NCI-H2196 (cell line): ENCODE results near the gene ITGB1BP1.
"Not testable (repeated sequence)": the region's sequence is repeated elsewhere in the genome, so short reads cannot be mapped to it uniquely, and the experiment has no call there.

Experiments used
- DNase-seq: peaks from one replicate; lab custom pipeline; 2025; ENCODE audit not compliant: unreplicated experiment; lab: John Stamatoyannopoulos, UW

ITGB1BP1 gene

GRCh38 chr2:9401646-9402371 is 21.5 kb downstream of the ITGB1BP1 start:
- no peak for DNase-seq

- no peak for DNase-seq
Observed at GRCh38 chr2:9401059-9401547, 22.2 kb downstream of the ITGB1BP1 start.

GRCh38 chr2:9400268-9401058 is 22.9 kb downstream of the ITGB1BP1 start:
- DNase-seq, result no peak

DNA sequence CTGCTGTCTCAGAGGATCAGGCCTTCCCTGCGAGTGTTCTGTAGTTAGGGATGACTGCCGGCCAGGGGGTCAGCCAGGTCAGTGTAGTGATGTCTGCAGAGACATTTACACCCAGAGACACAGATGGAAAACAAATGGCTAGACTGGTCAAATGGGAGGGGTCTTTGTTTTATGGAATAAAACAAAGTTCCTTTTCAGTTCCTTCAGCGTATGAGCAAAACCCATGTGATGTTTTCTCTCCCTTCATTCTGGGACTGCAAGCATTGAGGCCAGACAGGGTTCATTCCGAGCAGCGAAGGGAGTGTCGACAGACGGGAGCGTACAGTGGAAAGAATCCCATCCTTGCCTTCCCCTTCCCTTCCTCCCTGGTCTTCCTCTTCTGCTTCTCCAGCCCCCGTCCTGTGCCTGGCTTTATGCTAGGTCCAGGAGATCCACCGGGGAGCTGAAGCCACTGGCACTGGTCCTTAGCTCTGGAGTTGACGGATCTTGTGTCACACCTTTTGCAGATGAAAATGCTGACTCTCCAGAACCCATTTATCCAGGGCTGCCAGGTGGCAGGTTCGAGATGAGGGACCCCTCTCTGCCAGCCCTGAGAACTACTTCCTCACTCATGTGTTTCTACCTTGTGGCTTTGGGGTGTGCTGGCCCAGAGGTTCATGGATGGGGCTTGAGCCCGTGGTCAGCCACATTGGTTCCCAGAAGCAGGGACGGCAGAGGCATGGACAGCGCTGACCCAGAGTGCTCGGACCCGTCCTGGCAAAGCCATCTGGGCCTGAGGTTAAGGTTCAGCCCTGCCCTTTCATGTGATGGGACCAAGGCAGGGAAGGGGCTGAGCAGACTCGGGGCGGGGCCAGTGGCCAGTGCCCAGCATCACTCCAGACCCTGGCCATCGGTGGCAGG is 24.2 kb downstream of the ITGB1BP1 start:
- DNase-seq, result no peak

GRCh38 chr2:9398251-9398650 is 25.1 kb downstream of the ITGB1BP1 start:
- DNase-seq, result not testable (repeated sequence)

DNA sequence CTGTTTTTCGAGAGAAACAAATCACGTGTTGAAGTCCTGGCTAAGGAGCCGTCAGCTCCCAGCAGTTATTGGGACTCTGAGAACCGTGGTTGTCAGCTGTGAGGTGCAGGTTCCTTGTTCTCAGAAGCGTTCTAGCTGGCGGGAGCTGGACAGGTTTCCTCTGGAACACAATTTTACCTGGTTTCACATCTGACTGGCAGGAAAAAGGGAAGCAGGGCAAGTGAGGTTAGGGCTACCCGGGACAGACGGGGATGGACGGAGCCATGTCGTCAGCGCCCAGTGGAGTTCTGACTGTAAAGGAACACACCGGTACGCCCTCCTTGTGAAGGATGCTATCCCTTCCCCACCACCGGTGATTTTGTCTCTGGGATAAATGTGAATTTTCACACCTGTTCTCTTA is 26.1 kb downstream of the ITGB1BP1 start:
- no peak for DNase-seq

GRCh38 chr2:9394816-9395215 is 28.5 kb downstream of the ITGB1BP1 start:
- no peak for DNase-seq

- no peak for DNase-seq
Observed at GRCh38 chr2:9392898-9393765, 30.2 kb downstream of the ITGB1BP1 start.

DNA sequence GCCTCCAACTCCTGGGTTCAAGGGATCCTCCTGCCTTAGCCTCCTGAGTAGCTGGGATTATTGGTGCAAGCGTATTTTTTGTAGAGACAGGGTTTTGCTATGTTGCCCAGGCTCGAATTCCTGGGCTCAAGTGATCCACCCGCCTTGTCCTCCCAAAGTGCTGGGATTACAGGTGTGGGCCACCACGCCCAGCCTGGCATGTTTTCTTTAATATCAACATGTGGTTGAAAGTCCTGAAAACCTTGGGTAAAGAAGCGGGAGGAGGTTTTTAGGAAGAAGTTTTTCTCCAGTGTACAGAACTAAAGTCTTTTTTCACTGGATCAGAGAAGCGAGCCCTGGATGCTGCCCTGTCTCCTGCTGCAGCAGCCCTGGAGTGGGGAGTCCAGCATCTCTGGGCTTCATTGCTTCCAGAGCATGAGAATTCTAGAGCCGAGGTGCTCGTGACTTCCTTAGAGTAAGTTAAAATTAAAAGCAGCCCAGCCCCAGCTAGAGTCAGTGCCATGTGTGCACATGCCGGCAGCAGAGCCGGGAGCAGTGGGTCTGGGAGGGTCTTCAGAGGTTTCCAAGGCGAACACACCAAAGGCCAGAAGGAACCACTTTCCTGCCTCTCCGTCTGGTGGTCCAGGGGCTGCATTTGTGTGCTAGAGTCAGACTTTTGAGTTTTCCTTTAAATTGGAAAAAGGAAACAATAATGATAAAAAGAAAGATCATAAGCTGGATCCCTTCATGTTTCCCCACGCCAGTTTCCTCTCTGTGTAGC is 31.2 kb downstream of the ITGB1BP1 start:
- DNase-seq, result no peak

DNA sequence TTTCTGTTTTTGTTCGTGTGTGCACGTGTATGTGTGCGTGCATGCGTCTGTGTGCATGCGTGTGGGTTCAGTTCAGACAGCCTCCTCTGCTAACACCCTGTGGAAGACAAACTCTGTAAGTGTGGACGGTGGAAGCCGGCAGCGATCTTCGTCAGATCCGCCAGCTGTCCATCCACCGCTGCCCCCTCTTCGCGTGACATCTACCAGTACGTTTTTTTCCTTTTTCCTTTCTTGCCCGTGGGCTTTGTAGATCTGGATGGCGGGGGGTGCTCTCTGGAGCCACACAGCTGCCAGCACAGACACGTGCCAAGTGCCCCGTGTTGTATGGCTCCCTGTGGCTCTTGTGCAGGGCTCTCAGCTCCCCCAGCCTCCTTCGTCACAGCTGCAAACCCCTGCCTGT is 32.3 kb downstream of the ITGB1BP1 start:
- DNase-seq, result no peak

DNA sequence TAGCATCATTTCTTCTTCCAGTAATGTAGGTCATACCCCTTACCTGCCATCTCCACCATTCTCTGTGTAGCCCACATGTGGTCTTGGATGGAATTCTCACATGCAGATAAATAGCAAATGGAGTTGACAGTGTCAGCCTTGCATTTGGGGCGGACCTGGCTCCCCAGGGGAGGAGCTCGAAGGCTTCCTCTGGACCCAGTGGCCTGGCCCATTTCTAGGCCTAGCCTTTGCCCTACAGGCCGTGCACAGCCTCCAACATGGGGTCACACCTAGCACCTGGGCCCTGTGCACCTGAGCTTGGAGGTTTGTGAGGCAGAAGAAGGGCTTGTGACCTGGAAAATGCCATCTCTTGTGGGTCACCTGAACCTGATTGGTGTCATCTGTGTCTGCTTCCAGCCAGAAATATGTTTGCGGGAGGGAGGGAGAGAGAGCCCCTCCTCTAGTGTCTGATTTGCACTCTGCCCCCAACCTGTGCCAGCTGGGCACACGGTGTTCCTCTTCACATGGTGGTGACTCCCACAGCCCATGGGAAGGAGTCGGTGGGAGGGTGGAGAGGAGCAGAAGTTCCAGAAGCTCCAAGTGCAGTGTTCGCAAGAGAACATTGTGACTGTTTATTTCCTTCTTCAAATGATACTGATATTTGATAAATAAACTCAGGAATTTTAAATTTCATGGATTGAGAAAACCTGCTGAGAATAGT is 33.0 kb downstream of the ITGB1BP1 start:
- DNase-seq, result no peak

- DNase-seq, result no peak
Observed at GRCh38 chr2:9388950-9389911, 34.1 kb downstream of the ITGB1BP1 start.

GRCh38 chr2:9388199-9388681 is 35.1 kb downstream of the ITGB1BP1 start:
- no peak for DNase-seq

DNA sequence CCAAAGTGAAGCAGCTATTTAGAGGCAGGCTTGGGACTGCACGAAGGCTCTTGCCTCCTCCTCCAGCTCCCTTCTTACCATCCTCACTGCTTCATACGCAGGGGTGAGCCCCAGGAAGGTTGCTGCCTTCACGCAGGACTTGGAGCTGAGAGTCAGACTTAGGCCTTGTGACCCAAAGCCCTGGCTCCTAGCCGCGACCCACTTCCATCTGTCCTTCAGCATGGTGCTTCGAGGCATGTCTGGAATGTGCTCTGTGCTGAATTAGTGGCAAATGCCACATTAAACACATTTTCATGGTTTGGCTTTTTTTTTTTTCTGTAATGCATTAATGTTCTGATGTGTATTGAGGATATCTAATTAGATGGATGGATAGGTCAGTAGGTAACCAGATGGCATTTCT is 37.5 kb downstream of the ITGB1BP1 start:
- DNase-seq, result no peak

- DNase-seq, result no peak
Observed at GRCh38 chr2:9384521-9384920, 38.8 kb downstream of the ITGB1BP1 start.

DNA sequence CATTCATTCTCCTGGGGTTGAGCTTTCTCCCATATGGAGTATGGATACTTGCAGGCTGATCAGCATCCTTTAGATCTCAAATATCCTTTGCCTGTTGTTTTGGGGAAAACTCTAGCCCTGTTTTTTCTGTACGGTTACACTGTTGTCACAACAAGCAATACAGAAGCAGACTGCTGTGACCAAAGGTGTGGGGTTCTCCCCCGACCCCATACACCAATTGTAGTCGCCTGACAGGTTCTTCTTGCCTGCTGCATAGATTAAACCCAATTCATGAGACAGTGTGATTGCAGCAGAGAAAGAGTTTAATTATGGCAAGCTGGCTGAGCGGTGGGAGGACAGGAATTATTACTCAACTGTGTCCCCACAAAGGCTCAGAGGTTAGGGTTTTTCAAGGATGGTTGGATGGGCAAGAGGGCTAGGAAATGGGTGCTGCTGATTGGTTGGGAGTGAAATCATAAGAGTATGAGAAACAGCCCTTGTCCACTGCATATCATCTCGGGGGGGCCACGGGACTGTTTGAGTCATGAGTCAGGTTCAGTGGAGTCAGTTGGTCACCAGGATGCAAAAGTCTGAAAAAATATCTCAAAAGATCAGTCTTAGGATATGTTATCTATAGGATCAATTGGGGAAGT is 40.6 kb downstream of the ITGB1BP1 start:
- DNase-seq, result no peak
